Calu3 (cell line): ENCODE measurements around the gene GADD45G. TPM values are rescaled to one million over a fixed set of nuclear protein-coding genes. Genes with fewer than 3 reads are reported as not detected.

Experiments
- BruUV-seq: library from RNA; stranded (reverse); fragments of 400-500 nt; replicated peaks from 2 replicates; lab custom pipeline; 2021; lab: Mats Ljungman, UMichigan
- CTCF ChIA-PET: fragments of 300-600 bp; sonication (Branson Sonifier 250); formaldehyde crosslinking; loops from one replicate; lab custom pipeline; 2022; ENCODE audit warnings: antibody characterized with exemption; lab: Charles Lee
- DNase-seq: peaks from one replicate; pipeline ENCODE4 v3.0.0; 2022
- H3K27ac Mint-ChIP-seq: one replicate; pipeline ENCODE4 v1.8.0; 2022; ENCODE audit warnings: mixed read lengths; ENCODE audit not compliant: unreplicated experiment
- H3K27me3 Mint-ChIP-seq: one replicate; pipeline ENCODE4 v1.8.0; 2022; ENCODE audit warnings: mixed read lengths; ENCODE audit not compliant: unreplicated experiment
- H3K36me3 Mint-ChIP-seq: one replicate; pipeline ENCODE4 v1.8.0; 2022; ENCODE audit warnings: mild to moderate bottlenecking, moderate library complexity, mixed read lengths; ENCODE audit not compliant: insufficient read depth, unreplicated experiment
- H3K4me1 Mint-ChIP-seq: one replicate; pipeline ENCODE4 v1.8.0; 2022; ENCODE audit warnings: mild to moderate bottlenecking, low read depth, mixed read lengths; ENCODE audit not compliant: unreplicated experiment
- H3K4me3 Mint-ChIP-seq: one replicate; pipeline ENCODE4 v1.8.0; 2022; ENCODE audit warnings: mild to moderate bottlenecking, low read depth, moderate library complexity, mixed read lengths; ENCODE audit not compliant: unreplicated experiment
- H3K9me3 Mint-ChIP-seq: one replicate; pipeline ENCODE4 v1.8.0; 2022; ENCODE audit warnings: low read depth, mixed read lengths; ENCODE audit not compliant: unreplicated experiment
- intact Hi-C: fragments of 100-400 bp; cut with micrococcal nuclease; formaldehyde crosslinking; loops from one replicate; pipeline ENCODE4 v1.10.0; 2022; ENCODE audit not compliant: unreplicated experiment
- total RNA-seq: library from RNA; stranded (reverse); gene quantifications from 2 replicates; pipeline ENCODE4 v1.2.3, GENCODE V29; 2022
- TF ChIP-seq, protein P1 (sequence below): fragments of 200-600 bp; IDR thresholded peaks from one replicate; pipeline ENCODE4 v1.8.0; 2022; ENCODE audit warnings: antibody characterized with exemption; ENCODE audit not compliant: unreplicated experiment

GADD45G gene
- total RNA-seq, 1 experiment from 2014 or later, result 1.7 TPM

DNA sequence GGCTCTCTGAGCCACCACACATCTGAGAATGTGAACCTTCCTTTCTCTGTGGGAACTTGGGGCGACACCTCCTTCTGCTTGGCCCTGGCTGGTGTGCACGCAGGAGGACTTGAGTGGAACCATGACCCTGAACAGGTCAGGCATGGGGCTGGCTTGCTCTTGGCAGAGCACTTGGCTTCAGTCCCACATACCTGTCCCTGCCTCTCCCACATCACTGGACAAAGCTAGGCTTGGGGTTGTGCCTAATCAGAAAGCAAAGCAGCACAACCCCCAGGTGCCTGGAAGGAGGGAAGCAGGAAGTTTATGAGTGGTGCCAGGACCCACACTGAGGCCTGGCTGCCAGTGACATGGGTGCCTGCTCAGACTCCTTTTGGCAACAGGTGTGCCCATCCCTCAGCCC lies 13.2 kb downstream of the GADD45G start:
- H3K4me3 Mint-ChIP-seq, result no peak overlapping the region
- no peaks in the 10 kb centered on the region for H3K36me3 Mint-ChIP-seq
- no peaks in the 10 kb centered on the region for H3K4me1 Mint-ChIP-seq
- H3K27me3 Mint-ChIP-seq, result peaks cover 39% of the 10 kb centered on the region
- H3K9me3 Mint-ChIP-seq, result no peaks in the 10 kb centered on the region
- H3K27ac Mint-ChIP-seq, result no peak overlapping the region
- intact Hi-C loops, result no loop called here
- TF ChIP-seq, protein P1, sequence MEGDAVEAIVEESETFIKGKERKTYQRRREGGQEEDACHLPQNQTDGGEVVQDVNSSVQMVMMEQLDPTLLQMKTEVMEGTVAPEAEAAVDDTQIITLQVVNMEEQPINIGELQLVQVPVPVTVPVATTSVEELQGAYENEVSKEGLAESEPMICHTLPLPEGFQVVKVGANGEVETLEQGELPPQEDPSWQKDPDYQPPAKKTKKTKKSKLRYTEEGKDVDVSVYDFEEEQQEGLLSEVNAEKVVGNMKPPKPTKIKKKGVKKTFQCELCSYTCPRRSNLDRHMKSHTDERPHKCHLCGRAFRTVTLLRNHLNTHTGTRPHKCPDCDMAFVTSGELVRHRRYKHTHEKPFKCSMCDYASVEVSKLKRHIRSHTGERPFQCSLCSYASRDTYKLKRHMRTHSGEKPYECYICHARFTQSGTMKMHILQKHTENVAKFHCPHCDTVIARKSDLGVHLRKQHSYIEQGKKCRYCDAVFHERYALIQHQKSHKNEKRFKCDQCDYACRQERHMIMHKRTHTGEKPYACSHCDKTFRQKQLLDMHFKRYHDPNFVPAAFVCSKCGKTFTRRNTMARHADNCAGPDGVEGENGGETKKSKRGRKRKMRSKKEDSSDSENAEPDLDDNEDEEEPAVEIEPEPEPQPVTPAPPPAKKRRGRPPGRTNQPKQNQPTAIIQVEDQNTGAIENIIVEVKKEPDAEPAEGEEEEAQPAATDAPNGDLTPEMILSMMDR, result no peak
- CTCF ChIA-PET, result no interaction called here
- DNase-seq, result no peak
- no TSS peak for BruUV-seq

DNA sequence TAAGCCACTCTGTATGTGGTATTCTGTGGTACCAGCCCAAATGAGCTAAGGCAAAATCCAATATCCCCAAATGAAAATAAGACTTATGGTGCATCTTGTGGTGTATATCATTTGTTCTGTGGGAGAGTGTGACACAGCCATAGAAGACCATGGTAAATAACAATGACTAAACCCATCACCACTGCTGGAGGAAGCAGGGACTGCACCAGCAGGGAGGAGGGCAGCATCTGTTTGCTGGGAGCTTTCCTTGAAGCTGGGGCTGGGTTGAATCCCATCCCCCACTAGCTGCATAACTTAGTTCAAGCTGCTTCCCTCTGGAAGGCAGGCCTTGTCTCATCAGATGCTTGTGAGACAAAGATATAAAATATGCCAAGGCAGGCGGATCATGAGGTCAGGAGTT lies 14.2 kb downstream of the GADD45G start:
- Mint-ChIP-seq H3K27me3 (peaks cover 29% of the 10 kb centered on the region), H3K9me3 (no peaks in the 10 kb centered on the region), H3K36me3 (no peaks in the 10 kb centered on the region), H3K27ac (no peak overlapping the region), H3K4me3 (no peak overlapping the region), H3K4me1 (no peaks in the 10 kb centered on the region)
- intact Hi-C loops, result no loop called here
- DNase-seq, result no peak
- TF ChIP-seq, protein P1, result no peak
- no TSS peak for BruUV-seq
- CTCF ChIA-PET, result interaction anchor here (0.6 kb wide), 1 partner anchor 229 kb away, joined by 4 read pairs; no protein-coding TSS in a partner anchor

DNA sequence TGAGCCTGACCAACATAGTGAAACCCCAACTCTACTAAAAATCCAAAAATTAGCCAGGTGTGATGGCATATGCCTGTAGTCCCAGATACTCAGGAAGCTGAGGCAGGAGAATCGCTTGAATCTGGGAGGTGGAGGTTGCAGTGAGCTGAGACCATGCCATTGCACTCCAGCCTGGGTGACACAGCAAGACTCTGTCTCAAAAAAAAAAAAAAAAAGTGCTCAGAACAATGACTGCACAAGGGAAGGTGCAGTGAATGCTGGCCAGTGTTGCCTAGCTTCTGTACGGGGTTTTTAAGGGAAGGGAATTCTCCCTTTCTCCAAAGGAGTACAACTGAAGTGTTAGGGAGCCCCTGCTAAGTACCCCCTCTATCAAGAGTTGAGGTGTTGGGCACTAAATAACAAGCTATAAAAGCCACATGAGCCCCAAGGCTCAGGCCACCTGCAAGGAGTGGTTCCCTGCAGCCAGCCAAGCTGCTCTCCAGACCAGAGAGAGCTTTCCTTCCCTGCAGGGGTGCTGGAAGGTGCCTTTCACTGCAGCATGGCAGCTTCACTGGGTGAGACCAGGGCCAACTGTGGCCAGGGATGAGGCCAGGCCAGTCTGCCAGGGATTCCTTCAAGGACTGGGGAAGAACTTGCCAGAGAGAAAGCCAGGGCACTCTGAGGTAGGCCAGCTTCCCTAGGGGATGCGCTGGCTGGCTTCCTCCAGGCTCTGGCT lies 14.8 kb downstream of the GADD45G start:
- no peaks in the 10 kb centered on the region for H3K4me1 Mint-ChIP-seq
- no peaks in the 10 kb centered on the region for H3K9me3 Mint-ChIP-seq
- intact Hi-C loops, result no loop called here
- no peak overlapping the region for H3K4me3 Mint-ChIP-seq
- no peak for DNase-seq
- CTCF ChIA-PET, result interaction anchor here (0.6 kb wide), 1 partner anchor 228 kb away, joined by 4 read pairs; no protein-coding TSS in a partner anchor
- peaks cover 31% of the 10 kb centered on the region for H3K27me3 Mint-ChIP-seq
- H3K36me3 Mint-ChIP-seq, result no peaks in the 10 kb centered on the region
- TF ChIP-seq, protein P1, result no peak
- no TSS peak for BruUV-seq
- H3K27ac Mint-ChIP-seq, result no peak overlapping the region

DNA sequence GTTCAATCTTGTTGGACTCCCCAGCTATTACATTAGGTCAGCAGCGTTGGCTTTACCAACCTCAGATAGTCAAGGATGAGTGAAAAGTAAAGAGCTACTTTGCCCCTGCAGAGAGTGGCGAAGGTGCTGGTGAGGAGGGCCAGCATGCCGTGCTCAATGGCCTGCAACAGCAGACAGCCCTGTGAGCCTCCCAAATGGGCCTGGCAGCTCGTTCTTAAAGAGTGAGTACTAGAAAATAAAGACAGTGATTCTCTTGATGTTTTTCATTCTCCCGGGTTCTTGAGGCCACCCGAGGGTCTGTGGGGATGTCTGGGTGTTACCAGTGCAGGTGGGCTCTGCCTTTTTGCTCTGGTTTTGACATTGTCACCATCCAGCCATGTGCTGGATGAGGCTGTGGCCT lies 16.2 kb downstream of the GADD45G start:
- no peaks in the 10 kb centered on the region for H3K9me3 Mint-ChIP-seq
- no peaks in the 10 kb centered on the region for H3K36me3 Mint-ChIP-seq
- no peaks in the 10 kb centered on the region for H3K4me1 Mint-ChIP-seq
- no TSS peak for BruUV-seq
- CTCF ChIA-PET, result no interaction called here
- DNase-seq, result no peak
- H3K4me3 Mint-ChIP-seq, result no peak overlapping the region
- no peak overlapping the region for H3K27ac Mint-ChIP-seq
- TF ChIP-seq, protein P1, result no peak
- peaks cover 33% of the 10 kb centered on the region for H3K27me3 Mint-ChIP-seq
- intact Hi-C loops, result no loop called here
